GM12872 (cell line): ENCODE data around the gene RAMACL.

Experiments
- TF ChIP-seq, protein P1 (sequence below): IDR thresholded peaks from 3 replicates; pipeline ENCODE4 v1.5.1; 2011; ENCODE audit warnings: low read depth, mild to moderate bottlenecking, low read length, moderate library complexity; ENCODE audit not compliant: insufficient read depth

The RAMACL gene

GRCh38 chr6:166583230-166583965 lies 3.1 kb downstream of the RAMACL start:
- TF ChIP-seq, protein P1, sequence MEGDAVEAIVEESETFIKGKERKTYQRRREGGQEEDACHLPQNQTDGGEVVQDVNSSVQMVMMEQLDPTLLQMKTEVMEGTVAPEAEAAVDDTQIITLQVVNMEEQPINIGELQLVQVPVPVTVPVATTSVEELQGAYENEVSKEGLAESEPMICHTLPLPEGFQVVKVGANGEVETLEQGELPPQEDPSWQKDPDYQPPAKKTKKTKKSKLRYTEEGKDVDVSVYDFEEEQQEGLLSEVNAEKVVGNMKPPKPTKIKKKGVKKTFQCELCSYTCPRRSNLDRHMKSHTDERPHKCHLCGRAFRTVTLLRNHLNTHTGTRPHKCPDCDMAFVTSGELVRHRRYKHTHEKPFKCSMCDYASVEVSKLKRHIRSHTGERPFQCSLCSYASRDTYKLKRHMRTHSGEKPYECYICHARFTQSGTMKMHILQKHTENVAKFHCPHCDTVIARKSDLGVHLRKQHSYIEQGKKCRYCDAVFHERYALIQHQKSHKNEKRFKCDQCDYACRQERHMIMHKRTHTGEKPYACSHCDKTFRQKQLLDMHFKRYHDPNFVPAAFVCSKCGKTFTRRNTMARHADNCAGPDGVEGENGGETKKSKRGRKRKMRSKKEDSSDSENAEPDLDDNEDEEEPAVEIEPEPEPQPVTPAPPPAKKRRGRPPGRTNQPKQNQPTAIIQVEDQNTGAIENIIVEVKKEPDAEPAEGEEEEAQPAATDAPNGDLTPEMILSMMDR = no peak

DNA sequence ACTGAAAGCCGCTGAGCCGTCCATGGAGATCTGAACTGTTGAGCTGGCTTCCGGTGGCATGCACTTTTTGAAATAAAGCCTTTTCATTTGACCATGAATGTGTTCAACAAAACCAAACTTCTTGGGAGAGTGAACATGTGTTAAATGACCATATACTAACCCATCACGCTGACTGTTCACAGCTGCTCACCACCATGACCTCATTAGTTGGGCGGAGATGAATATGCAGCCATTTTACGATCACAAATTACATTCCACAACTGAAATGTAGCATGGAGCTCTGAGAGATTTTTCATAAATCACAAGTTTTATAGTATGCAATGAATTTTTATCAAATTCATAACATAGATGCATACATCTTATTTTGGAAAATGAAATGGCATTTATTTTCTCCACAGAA lies 4.2 kb downstream of the RAMACL start:
- TF ChIP-seq, protein P1 = no peak

- TF ChIP-seq, protein P1 = no peak
These were observed 5.4 kb downstream of the RAMACL start for GRCh38 chr6:166581091-166581511.

- TF ChIP-seq, protein P1 = no peak
These were observed 6.1 kb downstream of the RAMACL start for GRCh38 chr6:166580076-166581050.

- TF ChIP-seq, protein P1 = no peak
These were observed 7.1 kb downstream of the RAMACL start for GRCh38 chr6:166579237-166579850.

DNA sequence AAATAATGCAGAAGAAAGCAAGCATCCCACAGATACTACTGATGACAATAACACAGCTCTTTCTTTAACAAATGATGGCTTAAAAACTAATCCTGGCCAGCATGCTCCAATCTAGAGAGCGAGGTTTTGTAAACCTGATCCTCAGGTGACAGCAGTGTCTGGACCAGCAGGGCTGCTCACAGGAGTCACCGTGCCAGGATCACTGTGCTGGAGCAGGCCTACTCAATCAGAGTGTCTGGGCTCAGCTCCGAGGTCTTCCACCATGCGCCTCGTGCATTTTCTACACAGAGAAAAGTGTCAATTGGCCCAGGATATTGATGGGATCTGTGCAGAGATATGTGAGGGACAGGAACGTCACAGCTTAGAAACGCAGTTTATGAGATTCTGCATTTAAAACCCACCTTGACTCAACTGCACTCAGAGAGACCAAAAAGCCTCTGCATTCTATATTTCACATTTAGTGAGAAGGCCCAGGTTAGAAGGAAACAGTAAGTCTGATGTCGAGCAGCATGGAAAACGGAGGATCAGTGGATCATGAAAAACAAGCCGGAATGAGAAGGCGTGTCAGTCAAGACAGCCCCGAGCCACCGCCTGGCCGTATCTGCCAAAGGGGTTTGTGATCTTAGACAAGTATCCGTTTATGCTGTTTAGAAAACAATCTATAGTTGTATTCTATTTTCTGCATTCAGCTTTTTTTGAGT lies 7.8 kb downstream of the RAMACL start:
- TF ChIP-seq, protein P1 = no peak
